OCI-LY1 (cell line): ENCODE measurements around the gene MRPL23.

Experiments used
- H2AFZ ChIP-seq: fragments of 200-600 bp; sonication (generic), shearing (Covaris generic); 2 replicates; pipeline ENCODE4 v1.6.0; 2014; ENCODE audit warnings: antibody characterized with exemption, mild to moderate bottlenecking, low read length
- H3F3A ChIP-seq: fragments of 200-600 bp; sonication (generic), shearing (Covaris generic); 2 replicates; pipeline ENCODE4 v1.6.0; 2014; ENCODE audit warnings: mild to moderate bottlenecking, antibody characterized with exemption, low read length, moderate library complexity; ENCODE audit not compliant: insufficient read depth
- H3K27ac ChIP-seq: fragments of 200-600 bp; sonication (generic); 2 replicates; pipeline ENCODE4 v1.5.1; 2014; ENCODE audit warnings: low read length, mixed run types, mild to moderate bottlenecking, low read depth; ENCODE audit not compliant: poor library complexity, severe bottlenecking
- H3K27me3 ChIP-seq: fragments of 200-600 bp; sonication (generic); 2 replicates; pipeline ENCODE4 v1.6.0; 2014; ENCODE audit warnings: antibody characterized with exemption, mild to moderate bottlenecking, low read length, moderate library complexity; ENCODE audit not compliant: insufficient read depth
- H3K36me3 ChIP-seq: fragments of 200-600 bp; sonication (generic); 2 replicates; pipeline ENCODE4 v1.6.1; 2014; ENCODE audit warnings: mild to moderate bottlenecking, antibody characterized with exemption, low read length, moderate library complexity, mixed read lengths; ENCODE audit not compliant: insufficient read depth
- H3K4me1 ChIP-seq: fragments of 200-600 bp; sonication (generic); 2 replicates; pipeline ENCODE4 v1.5.1; 2014; ENCODE audit warnings: mild to moderate bottlenecking, low read length, moderate library complexity; ENCODE audit not compliant: insufficient read depth, severe bottlenecking
- H3K4me2 ChIP-seq: fragments of 200-600 bp; sonication (generic), shearing (Covaris generic); 2 replicates; pipeline ENCODE4 v1.6.1; 2014; ENCODE audit warnings: low read length
- H3K4me3 ChIP-seq: fragments of 200-600 bp; sonication (generic); 2 replicates; pipeline ENCODE4 v1.5.1; 2014; ENCODE audit warnings: low read length, low read depth, mild to moderate bottlenecking, mixed read lengths; ENCODE audit not compliant: poor library complexity, severe bottlenecking
- H3K79me2 ChIP-seq: fragments of 200-600 bp; shearing (Covaris generic); 2 replicates; pipeline ENCODE4 v1.6.1; 2016; ENCODE audit warnings: mixed run types, low read length, mixed read lengths; ENCODE audit not compliant: insufficient read depth
- H3K9ac ChIP-seq: fragments of 200-600 bp; sonication (generic), shearing (Covaris generic); 2 replicates; pipeline ENCODE4 v1.6.1; 2014; ENCODE audit warnings: mild to moderate bottlenecking, low read length, mixed read lengths
- H3K9me2 ChIP-seq: fragments of 200-600 bp; sonication (generic), shearing (Covaris generic); 2 replicates; pipeline ENCODE4 v1.6.1; 2014; ENCODE audit warnings: low read depth, mild to moderate bottlenecking, low read length, mixed read lengths
- H3K9me3 ChIP-seq: fragments of 200-600 bp; shearing (Covaris generic); 2 replicates; pipeline ENCODE4 v1.6.1; 2014; ENCODE audit warnings: low read length, mixed read lengths
- H4K20me1 ChIP-seq: fragments of 200-600 bp; sonication (generic), shearing (Covaris generic); 2 replicates; pipeline ENCODE4 v1.6.0; 2016; ENCODE audit warnings: mild to moderate bottlenecking, low read length; ENCODE audit not compliant: insufficient read depth
- EZH2 ChIP-seq: fragments of 200-600 bp; sonication (generic), shearing (Covaris generic); IDR thresholded peaks from 2 replicates; pipeline ENCODE4 v1.8.0; 2017; ENCODE audit warnings: borderline replicate concordance, mixed run types, mild to moderate bottlenecking, antibody characterized with exemption, low read length, moderate library complexity, mixed read lengths
- TF ChIP-seq, protein P1 (sequence below): fragments of 200-600 bp; sonication (generic), shearing (Covaris generic); IDR thresholded peaks from 2 replicates; pipeline ENCODE4 v1.5.1; 2017; ENCODE audit warnings: mild to moderate bottlenecking, antibody characterized with exemption, low read length, moderate library complexity, mixed read lengths

Gene MRPL23

DNA sequence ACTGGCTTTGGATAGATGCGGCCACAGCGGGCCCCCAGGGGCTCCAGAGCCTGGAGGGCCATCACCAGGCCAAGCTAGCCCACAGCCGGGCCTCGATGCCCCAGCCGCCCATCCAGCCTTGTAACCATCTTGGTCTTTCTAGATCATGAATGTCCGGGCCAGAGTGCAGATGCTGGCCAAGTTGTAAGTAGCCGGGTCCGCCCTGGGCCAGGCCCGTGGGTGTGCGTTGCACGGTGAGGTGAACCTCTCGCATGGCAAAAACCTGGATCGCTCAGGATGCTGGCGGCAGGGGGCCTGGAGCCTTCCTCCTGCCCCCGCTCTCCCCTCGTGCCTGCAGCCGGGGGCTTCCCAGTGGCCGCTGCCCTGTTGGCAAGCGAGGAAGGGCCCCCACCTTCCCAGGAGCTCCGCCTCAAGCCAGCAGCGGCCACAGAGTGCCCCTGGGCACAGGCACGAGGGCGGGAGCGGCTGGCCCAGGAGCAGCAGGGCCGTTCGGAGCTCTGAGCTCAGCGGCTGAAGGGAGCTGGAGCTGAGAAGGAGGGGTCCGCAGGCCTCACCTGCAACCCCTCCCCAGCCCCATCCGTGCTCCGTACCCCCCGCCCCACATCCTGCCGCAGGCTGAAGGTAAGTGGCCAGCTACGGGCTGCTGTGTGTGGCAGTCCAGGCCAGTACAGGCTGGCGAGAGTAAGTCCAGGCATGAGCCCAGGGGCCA, 10.9 kb upstream of the MRPL23 start:
- H3K27ac ChIP-seq = no peak overlapping the region
- no peak overlapping the region for H2AFZ ChIP-seq

DNA sequence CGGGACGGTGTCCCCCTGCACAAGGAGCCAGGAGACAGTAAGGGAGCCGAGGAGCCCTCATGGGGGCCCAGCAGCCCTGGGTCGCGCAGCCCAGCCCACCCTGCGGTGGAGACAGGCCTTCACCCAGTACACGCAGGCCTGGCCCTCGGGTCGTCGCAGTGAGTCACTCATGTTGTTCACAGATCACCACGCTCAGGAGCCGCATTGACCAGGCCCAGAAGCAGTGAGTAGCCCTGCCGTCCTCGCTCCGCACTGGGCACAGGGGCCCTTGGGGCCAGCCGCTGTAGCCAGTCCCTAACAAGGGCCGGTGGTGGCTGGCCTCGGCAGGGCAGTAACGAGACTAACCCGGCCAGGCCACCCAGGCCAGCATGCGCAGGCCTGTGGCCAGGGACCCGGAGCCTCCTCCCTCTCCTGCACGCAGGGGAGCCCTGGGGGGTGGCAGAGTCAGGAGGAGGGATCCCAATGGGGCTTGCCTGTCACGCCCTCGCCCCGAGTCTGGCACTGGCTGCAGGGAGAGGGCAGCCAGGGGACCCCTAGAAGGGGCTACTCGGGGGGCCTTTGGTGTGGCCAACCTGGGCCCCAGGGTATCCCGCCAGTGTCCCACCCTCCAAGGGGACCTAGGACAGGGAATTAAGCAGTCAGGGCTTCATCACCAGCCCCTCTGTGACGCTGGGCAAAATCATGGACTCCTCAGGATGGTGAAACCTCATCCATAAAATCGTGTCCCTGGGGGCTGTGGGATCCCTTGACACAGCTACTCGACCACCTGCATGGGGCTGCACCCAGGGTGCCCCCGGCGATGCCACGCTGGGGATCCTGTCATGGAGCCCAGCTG, 10.1 kb upstream of the MRPL23 start:
- Histone ChIP-seq H3K9me2 (no peaks in the 10 kb centered on the region), H3F3A (no peaks in the 10 kb centered on the region), H3K27me3 (no peaks in the 10 kb centered on the region), H3K36me3 (no peaks in the 10 kb centered on the region), H3K4me1 (no peaks in the 10 kb centered on the region), H3K79me2 (no peaks in the 10 kb centered on the region), H3K9me3 (no peaks in the 10 kb centered on the region), H3K4me2 (no peak overlapping the region), H3K4me3 (no peak overlapping the region), H3K27ac (no peak overlapping the region), H4K20me1 (no peaks in the 10 kb centered on the region), H2AFZ (no peak overlapping the region), H3K9ac (no peak overlapping the region)
- TF ChIP-seq EZH2 = no peak
- TF ChIP-seq, protein P1, sequence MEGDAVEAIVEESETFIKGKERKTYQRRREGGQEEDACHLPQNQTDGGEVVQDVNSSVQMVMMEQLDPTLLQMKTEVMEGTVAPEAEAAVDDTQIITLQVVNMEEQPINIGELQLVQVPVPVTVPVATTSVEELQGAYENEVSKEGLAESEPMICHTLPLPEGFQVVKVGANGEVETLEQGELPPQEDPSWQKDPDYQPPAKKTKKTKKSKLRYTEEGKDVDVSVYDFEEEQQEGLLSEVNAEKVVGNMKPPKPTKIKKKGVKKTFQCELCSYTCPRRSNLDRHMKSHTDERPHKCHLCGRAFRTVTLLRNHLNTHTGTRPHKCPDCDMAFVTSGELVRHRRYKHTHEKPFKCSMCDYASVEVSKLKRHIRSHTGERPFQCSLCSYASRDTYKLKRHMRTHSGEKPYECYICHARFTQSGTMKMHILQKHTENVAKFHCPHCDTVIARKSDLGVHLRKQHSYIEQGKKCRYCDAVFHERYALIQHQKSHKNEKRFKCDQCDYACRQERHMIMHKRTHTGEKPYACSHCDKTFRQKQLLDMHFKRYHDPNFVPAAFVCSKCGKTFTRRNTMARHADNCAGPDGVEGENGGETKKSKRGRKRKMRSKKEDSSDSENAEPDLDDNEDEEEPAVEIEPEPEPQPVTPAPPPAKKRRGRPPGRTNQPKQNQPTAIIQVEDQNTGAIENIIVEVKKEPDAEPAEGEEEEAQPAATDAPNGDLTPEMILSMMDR = no peak

More for the DNA sequence above, 10.9 kb upstream of the MRPL23 start:
- Histone ChIP-seq H3K4me3 (no peak overlapping the region), H3K36me3 (no peaks in the 10 kb centered on the region), H3K9ac (no peak overlapping the region), H3K4me2 (no peak overlapping the region), H3K79me2 (no peaks in the 10 kb centered on the region), H3F3A (no peaks in the 10 kb centered on the region), H3K4me1 (no peaks in the 10 kb centered on the region), H3K9me3 (no peaks in the 10 kb centered on the region), H3K27me3 (no peaks in the 10 kb centered on the region), H3K9me2 (no peaks in the 10 kb centered on the region), H4K20me1 (no peaks in the 10 kb centered on the region)
- TF ChIP-seq, protein P1 = no peak
- no peak for TF ChIP-seq EZH2

DNA sequence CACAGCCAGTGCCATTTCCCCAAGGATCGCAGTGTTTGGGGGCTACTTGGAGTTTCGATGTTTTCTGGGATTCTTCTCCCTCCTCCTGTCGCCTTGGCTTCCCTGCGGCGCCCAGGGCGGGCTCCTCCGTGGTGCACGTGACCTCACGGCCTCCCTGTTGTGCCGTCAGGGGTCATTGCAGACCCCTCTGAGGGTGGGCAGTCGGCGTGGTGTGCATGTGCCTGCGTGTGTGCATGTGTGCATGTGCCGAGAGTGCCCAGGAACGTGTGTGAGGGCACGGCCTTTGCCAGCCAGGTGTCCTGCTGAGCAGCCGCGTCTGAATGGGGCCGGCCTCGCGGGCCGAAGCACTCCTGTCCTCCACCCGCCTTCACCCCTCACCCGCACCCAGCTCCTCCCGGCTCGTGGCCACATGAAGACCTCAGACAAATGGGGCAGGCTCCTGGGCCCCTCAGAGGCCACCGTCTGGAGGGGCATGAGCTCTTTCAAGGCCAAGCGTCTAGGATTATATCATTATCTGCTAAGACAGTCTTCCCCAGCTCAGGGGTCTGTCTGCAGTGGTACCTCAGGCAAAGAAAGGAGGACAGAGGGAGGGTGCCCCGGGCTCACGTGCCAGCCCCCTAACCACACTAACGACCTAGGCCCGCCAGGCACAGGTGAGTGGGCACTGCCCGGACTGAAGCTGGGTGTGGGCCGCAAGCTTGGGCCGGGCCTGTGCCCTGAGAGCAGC, 9.4 kb upstream of the MRPL23 start:
- TF ChIP-seq EZH2 = no peak
- TF ChIP-seq, protein P1 = no peak
- no peaks in the 10 kb centered on the region for H3K4me1 ChIP-seq

More for the DNA sequence above, 9.4 kb upstream of the MRPL23 start:
- H3K36me3 ChIP-seq = no peaks in the 10 kb centered on the region
- H2AFZ ChIP-seq = no peak overlapping the region
- H3K4me3 ChIP-seq = no peak overlapping the region
- no peaks in the 10 kb centered on the region for H4K20me1 ChIP-seq
- no peak overlapping the region for H3K9ac ChIP-seq
- H3F3A ChIP-seq = no peaks in the 10 kb centered on the region
- H3K27me3 ChIP-seq = no peaks in the 10 kb centered on the region
- no peak overlapping the region for H3K4me2 ChIP-seq
- no peaks in the 10 kb centered on the region for H3K9me3 ChIP-seq
- no peaks in the 10 kb centered on the region for H3K9me2 ChIP-seq
- H3K27ac ChIP-seq = no peak overlapping the region
- H3K79me2 ChIP-seq = no peaks in the 10 kb centered on the region
